Lung microvascular endothelial cell (primary cell): Measurements from ENCODE around the gene SUN1. TPM values are rescaled to one million over a fixed set of nuclear protein-coding genes. Genes with fewer than 3 reads are reported as not detected.

Experiments
- DNase-seq, 2 donors: peaks; one replicate each; pipeline versions ENCODE4 v3.0.0 to v3.0.0-alpha.2; 2010; ENCODE audit warnings: low read depth in 2 of 2
- total RNA-seq: library from RNA; depleted of rRNA; stranded (reverse); fragments of >200 nt; gene quantifications from 2 replicates; pipeline ENCODE4 v1.2.1, GENCODE V29; 2014

The SUN1 gene
- total RNA-seq, 1 donor from 2014 or later = 94.8 TPM

DNA sequence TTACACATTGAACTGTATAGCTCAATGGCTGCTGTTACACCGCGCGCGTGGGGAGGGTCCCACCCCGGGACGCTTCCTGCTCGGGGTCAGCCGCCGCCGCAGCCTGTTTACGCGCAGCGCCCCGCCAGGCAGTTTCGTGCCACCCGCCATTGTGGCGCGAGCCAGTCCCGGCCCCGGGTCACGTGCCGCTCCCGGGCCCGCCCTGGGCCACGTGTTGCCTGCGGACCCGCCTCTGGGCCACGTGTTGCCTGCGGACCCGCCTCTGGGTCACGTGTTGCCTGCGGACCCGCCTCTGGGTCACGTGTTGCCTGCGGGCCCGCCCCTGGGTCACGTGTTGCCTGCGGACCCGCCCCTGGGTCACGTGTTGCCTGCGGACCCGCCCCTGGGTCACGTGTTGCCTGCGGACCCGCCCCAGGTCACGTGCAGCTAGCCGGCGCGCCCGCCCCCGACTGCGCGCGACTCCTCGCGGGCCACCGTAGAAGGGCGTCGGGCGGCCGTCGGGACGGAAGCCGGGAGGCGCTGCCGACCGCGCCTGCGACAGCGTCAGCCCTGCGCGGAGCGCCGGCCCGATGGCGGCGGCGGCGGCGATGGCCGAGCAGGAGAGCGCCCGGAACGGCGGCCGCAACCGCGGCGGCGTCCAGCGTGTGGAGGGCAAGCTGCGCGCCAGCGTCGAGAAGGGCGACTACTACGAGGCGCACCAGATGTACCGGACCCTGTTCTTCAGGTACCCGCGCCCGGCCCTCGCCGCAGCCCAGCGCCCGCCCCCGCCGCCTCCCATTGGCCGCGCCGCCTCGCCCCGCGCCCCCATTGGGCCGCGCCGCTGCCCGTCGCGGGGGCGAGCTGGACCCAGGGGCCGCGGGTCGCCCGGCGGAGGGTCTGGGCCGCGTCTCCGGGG, 44.0 kb downstream of the SUN1 start, which contains the start of gene GET4:
GET4 (plus strand) TSS at position 478 of the 895 bp plus-strand sequence; CDS start at position 570, 92 bp downstream.
- peak; percentile 97 to 99 for DNase-seq

DNA sequence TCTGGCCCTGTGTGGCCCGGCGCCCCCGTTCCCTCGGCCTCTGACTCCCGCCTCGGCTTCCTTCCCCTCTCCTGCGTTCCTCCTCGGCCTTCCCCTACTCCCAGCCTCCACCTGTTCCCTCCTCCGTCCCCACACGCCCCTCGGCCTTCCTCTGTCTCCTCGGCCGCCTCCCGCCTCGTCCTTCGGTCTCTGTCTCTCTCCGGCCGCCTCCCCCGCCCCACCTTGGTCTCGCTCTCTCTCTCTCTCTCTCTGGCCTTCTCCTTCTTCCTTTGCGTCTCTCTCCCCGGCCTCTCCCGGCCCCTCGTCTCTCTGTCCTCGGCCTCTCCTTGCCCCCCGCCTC, 44.7 kb downstream of the SUN1 start:
- no peak for DNase-seq

DNA sequence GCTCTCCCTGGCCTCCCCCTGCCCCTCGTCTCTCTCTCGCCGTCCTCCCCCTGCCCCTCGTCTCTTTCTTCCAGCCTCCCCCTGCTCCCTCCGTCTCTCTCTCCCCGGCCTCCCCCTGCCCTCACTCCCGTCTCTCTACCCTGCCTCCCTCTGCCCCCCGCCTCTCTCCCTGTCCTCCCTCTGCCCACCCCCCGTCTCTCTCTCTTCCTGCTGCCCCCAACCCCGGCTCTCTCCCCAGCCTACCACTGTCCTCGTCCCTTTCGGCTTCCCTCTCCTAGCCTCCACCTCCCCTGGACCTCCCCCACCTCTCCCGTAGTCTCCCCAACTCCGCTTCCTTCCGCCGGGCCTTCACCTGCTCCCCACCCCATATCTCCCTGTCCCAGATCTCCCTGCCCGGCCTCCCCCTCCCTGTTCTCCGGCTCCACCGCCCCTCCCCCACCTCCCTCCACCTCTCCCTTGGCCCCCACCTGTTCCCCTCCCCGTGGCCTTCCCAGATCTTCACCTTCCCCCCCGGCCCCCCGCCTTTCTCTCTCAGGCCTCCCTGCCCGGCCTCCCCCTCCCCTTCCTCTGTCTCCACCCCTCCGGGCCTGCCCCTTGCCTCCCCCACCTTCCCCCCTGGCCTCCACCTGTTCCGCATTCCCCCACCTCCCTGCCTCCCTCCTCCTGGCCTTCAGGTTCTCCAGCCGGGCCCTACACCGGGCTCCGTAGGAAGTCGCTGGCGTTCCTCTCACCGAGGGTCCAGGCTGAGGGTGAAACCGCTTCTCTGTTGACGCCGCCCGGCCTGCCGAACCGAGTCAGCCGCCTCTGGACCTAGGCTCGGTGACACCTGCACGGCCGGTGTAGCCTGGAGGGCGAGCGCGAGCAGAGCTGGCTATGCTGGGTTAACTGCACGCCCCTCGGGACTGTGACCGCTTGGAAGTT, 45.3 kb downstream of the SUN1 start:
- peak in 1 of 2 donors; percentile 24 for DNase-seq

DNA sequence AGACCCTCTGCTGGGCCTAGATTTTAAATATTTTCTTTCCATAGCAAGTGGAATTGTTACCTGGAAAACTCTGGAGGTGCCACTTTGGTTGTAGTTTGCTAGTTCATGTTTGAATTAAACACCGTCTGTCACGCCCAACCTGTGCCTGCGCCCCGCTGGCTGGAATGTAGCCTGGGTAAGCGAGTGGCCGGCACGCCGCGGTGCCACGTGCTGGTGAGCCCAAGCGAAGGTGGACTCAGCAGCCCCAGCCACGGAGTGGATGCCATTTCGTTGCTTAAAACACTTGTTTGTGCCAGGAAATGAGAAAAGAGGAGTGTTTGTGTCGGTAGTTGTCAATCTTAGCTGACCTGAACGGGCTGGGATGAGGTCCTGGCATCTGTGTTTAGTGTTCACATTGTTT, 46.8 kb downstream of the SUN1 start:
- no peak for DNase-seq

DNA sequence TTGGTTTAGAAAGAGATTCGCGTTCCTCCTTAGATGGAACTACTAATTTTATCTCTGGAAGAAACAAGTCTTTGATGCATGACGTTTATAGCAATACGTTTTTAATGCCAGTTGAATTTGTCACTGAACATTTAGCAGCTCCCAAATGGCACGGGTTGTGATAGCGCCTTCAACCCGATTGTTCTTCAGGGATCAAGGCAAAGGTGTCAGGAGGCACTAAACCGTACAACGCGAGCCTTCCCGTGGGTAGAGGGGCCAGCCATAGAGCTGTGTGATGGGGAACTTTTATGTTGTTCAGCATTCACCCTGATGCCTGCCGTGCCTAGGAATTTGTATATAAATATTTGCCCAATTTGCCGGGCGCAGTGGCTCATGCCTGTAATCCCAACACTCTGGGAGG, 47.4 kb downstream of the SUN1 start:
- DNase-seq = no peak

DNA sequence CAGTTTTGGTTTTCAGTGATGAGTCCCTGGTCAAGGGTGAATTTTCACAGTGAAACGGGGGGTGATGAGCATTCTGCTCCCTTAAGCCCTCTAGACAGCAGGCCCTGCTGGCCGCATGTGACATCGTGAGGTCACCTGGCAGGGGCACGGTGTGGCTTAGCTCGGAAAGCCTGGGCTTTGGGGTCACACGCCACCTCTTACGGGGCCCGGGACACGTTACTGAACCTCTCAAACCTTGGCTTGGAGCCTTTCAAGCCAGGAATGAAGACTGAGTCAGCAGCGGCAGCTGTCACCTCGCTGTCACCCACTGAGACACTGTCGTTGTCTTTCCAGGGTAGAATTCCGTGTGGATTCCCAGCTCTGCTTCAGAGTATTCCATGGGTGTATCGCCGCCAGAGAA, 48.2 kb downstream of the SUN1 start:
- no peak for DNase-seq

DNA sequence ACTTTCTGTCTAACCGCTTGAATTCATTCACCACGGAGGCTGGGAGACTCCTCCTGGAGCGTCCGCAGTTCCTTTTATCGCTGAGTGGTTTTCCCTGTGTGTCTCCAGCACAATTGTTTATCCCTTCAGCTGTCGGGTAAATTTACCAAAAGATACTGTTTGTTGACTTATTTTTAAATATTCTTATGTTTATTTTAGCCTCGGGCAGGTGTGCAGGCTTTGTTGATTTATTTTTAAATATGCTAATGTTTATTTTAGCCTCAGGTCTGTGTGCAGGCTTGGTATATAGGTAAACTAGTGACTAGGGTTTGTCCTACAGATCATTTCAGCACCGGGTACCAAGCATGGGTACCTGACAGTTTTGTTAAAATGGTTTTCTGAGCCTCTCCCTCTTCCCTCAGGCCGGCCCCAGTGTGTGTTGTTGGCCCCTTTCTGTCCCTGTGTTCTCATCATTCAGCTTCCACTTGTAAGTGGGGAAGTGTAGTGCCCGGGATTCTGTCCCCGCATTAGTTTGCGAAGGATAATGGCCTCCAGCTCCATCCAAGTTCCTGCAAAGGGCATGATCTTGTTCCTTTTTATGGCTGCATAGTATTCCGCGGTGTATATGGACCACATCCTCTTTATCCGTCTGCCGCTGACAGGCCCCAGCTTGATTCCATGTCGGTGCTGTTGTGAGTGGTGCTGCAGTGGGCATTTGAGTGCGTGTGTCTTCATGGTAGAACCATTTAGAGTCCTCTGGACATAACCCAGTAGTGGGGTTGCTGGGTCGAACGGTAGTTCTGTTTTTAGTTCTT, 49.4 kb downstream of the SUN1 start:
- no peak for DNase-seq

DNA sequence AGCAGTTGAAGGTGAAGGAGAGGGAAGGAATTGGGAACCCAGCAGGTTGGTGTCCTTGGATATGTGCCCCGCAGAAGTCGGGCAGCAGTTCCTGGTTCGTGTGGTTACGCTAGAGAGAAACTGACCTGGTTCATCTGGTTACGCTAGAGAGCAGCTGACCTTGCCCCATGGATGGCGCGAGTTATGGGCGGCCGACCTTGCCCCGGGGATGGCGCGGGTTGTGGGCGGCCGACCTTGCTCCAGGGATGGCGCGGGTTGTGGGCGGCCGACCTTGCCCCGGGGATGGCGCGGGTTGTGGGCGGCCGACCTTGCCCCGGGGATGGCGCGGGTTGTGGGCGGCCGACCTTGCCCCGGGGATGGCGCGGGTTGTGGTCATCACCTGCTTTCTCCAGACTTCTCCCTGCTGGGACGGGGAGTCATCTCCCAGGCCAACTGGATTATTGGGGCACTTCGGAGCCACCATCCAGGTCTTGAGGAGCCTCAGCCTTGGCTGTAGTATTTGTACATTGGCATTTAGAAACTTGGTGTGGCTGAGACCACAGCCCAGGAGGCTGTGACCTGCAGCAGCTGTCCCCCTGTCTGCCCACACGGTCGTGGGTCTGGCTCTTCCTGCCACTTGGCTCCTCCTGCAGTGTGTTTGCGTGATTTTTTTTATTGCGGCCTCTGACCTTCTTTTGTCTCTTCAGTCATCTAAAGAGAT, 50.2 kb downstream of the SUN1 start:
- no peak for DNase-seq

DNA sequence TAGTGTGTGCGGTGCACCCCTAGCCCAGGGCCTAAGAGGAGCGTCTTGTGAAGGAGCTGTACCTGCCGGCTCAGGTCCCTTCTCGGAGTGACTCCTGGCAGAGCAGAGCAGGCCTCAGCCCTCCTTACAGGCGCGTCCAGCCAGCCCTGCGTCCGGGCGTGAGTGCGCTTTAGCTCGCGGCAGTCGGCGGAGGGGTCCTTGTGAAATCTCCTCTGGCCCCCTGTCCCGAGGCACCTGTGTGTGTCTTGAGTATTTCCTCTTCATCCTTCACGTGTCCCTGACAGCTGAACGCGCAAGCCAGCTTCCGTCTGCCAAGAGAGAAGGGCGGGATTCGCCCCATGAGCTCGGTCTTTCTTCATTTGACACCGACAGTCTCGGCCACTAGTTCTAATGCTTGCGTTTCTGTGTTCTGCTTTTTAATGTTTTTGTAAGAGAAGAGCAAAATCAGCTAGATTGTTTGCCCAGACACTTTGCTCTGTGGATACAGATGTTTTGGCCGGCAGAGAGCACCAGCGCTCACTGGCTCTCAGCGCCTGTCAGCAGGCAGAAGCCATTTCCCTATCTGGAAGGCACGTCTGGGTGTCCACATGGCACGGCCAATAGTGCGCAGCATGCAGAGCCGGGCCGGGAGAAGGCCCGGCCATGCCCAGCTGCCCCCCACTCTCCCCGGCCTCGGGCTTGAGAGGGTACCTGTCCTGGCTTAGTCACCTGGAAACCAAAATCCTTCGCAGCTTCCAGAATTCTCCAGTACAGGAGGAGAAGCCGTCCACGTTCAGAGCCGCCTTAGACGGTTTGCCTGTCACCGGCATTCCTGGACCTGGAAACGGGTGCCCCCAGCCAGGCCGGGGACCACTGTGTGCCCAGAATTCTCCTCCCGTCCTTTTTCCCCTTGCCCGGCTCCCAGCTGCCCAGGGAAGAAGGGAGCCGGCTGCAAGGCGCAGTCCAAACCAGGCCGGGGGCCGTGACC, 51.1 kb downstream of the SUN1 start:
- DNase-seq = no peak

DNA sequence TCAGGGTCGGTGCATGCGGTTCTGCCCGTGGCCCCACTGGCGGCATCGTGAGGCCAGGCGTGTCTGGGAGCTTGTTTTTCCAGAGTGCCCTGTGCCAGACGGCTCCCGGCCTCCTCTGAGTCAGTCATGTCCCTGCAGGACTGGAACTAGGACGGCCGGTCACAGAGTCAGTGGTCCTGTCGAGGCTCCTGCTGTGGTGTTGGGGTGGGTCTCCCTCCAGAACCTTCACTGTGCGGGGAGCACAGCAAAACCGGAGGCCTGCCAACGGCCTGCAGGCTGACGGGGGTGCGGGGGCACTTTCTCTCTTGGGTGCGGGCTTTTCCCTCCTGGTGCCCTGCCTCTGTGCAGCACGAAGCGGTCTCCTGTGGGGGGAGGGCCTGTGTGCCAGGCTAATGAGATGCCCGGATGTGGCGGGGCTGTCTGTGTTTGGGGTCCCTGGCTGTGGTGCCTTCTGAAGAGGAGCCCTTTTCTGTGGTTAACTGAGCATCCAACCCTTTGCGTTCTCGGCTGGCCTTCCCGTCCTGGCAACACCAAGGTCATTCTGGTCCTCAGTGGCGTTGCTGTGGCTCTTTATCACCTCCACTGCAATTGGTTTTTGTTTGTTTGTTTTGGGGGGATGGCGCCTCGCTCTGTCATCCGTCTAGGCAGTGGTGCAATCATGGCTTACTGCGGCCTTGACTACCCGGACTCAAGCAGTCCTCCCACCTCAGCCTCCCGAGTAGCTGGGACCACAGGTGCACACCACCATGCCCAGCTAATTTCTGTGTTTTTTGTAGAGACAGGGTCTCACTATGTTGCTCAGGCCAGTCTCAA, 52.1 kb downstream of the SUN1 start:
- no peak for DNase-seq

DNA sequence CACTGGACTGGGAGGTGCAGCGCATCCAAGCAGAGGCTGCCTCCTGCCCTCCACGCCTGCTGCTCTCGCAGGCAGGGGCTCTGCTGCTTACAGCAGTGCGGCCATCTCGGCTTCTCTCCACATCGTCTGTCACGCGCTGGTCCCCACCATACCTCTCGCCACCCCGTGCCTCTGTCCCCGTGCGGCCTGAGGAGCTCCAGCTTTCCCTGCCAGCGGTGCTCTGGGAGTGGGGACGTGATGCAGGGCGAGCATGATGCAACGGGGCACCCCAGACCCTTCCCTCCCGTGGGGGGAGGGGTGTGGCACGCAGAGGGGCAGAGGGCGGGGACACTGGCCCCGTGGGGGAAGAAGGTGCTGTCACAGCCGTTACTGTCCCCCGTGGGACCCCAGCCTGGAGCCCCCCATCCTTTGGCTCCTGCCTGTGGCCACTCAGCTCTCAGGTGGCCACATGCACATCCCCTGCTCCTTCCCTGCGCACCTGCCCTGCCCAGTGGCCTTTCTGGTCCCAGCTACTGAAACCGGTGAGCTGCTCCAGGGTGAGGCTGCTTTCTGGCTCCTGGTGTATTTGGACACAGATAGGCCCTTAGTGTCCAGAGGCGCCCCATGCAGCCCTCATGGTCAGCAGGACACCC, 53.1 kb downstream of the SUN1 start:
- DNase-seq = no peak

DNA sequence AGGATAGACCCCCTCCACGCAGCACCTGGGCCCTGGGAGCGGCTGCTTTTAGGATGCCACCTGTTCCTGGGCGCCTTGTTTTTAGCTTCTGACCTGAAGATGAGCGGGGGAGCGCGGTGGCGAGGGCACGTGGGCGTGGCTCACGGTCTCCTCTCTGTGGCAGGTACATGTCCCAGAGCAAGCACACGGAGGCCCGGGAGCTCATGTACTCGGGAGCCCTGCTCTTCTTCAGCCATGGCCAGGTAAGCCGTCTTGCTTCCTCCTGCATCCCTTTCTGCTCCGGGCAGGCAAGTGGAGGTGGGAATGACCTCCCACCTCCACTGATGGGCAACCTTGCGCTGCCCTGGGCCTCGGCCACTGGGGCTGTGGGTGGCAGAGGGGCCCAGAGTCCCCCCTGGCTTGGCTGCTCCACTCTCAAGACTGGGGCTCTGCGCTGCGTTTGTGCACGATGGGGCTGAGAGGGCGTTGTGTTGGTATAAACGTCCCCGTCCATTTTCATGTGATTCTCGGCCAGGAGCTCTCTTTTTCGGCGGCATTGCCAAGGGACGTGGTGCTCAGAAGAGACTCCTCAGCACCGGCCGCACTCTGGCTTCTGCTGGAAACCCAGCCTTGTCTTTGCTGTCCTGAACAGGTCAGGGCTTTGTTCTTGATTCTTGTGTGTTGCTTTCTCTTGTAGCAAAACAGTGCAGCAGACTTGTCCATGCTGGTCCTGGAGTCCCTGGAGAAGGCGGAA, 53.8 kb downstream of the SUN1 start:
- DNase-seq = no peak

DNA sequence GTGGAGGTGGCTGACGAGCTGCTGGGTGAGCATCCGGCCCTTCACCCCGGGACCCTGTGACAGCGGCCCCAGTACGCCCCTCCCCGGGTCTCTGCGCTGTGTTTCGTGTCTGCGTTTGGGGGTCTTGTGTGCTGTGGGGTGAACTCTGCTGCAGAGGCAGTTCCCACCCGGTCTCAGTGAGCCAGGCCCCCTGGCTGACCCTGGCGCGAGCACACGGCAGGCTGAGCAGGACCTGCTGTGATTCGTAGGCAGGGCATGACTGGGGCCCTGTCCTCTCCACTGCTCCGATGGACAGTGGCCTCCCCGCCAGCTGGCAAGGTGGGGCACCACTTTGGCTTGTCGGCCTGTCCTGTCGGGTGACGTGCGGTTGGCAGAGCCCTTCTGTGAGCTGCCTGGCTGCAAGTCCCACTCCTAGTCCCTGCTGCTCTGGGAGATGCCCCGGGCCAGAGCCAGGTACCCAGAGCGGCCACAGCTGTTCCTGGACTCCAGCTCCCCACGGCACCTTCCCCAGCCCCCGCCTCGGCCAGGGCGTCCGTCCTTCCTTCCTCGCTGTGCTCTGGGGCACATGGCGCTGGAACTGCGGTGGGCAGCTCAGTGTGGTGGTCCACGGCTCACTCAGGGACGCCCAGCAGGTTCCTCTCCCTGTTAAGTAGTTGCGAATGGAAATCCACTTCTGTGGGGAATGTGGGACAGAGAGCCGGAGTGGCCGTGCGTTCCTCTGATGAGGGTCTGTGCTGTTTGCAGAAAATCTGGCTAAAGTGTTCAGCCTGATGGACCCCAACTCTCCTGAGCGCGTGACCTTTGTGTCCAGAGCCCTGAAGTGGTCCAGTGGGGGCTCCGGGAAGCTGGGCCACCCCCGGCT, 54.6 kb downstream of the SUN1 start:
- DNase-seq = no peak

DNA sequence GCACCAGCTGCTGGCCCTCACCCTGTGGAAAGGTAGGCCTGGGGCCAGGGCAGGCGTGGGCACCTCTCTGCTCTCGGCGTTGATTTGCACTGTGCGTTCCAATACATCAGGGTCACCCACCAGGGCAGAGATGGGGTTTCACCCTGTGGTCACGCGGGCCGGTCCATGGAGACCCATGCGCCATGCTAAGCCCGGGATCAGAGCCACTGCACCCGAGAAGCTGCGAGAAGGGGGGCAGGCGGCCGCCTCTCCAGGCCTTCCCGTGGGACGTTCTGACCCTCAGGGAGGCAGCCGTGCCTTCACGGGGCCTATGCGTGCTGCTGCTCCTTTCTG, 55.2 kb downstream of the SUN1 start:
- no peak for DNase-seq

DNA sequence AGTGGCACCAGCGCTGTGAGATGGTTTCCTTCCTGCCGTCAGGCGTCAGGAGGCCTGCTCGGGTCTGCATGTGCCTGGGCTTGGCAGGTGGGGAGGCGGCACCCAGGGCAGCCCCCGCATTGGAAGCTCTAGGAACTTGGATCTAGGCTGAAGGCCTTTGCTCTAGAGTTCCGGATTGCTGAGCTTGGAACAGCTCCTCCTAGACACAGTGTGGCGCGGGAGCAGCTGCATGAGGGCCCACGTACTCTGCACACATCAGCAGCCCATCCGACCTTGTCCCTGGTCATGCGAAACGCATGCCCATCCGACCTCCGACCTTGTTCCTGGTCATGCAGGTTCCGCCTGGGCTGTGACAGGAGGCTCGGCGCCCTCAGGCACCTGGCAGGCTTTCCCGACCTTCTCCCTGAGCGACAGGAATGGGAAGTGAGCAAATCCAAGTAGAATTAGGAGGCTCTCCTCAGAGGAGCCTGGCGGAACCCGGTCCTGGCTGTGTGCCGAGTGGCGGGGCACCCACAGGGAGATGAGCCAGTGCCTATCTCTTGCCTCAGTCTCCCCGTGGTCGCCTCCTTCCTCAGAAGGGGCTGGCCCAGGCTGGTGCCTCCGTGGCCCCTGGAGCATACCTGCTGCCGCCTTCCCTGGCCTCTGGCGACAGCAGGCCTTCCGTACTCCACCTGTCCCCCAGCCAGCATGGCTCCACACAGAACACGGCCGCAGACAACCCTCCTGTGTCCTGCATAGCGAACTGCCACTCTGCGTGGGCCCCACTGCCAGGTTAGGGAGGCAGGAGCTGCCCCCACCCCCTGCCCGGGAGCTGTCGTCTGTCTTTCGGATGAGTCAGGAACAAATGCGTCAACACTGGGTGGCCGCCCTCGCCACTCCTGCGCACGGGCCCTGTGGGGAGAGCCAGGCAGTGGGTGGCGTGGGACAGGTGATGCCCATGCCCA, 56.1 kb downstream of the SUN1 start:
- DNase-seq = no peak

DNA sequence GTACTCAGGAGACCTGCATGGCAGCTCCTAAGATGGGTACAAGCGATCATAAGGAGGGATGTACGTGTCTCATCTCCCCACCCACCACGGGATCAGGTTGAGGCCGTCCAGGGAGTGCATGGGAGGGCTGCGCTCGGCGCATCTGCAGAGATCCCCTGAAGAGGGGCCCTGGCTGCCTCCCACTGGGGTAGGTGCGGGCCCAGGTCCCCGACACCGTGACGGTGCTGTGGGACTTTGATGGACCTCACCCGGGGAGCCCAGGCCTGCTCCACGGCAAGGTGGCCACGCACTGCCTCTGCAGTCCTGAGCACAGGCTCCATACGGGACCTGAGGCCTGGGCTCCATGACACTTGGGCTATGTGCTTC, 56.7 kb downstream of the SUN1 start:
- no peak for DNase-seq
